NCI-H1417 treated with DMSO at 0.1 percent for 48 hours (cell line): ENCODE results near the gene SIRT4.
A peak's percentile ranks its signal among the peaks of the same experiment; 100 is the strongest.
"Not testable (repeated sequence)": the region's sequence is repeated elsewhere in the genome, so short reads cannot be mapped to it uniquely, and the experiment has no call there.

Experiments used
- DNase-seq: peaks from one replicate; lab custom pipeline; 2025; lab: John Stamatoyannopoulos, UW

SIRT4 gene

GRCh38 chr12:120301962-120302815, at the start of gene SIRT4:
SIRT4 (plus strand) TSS chr12:120302321; CDS start chr12:120303562, 1,241 bp downstream.
- peak; percentile 84 for DNase-seq

GRCh38 chr12:120253313-120253712, 48.8 kb upstream of the SIRT4 start:
- DNase-seq = not testable (repeated sequence)

- no peak for DNase-seq
Measured at GRCh38 chr12:120254809-120255208, 47.3 kb upstream of the SIRT4 start.

- DNase-seq = no peak
Measured at GRCh38 chr12:120257041-120257821, 44.9 kb upstream of the SIRT4 start.

GRCh38 chr12:120258323-120258896, 43.7 kb upstream of the SIRT4 start:
- DNase-seq = no peak

GRCh38 chr12:120259418-120260202, 42.5 kb upstream of the SIRT4 start:
- no peak for DNase-seq

GRCh38 chr12:120260607-120261006, 41.5 kb upstream of the SIRT4 start:
- no peak for DNase-seq

GRCh38 chr12:120261951-120262851, 39.9 kb upstream of the SIRT4 start:
- DNase-seq = no peak

- no peak for DNase-seq
Measured at GRCh38 chr12:120262852-120263747, 39.0 kb upstream of the SIRT4 start.

GRCh38 chr12:120263748-120264085, 38.4 kb upstream of the SIRT4 start:
- no peak for DNase-seq

GRCh38 chr12:120264086-120264903, 37.8 kb upstream of the SIRT4 start:
- DNase-seq = no peak

- DNase-seq = no peak
Measured at GRCh38 chr12:120264904-120265472, 37.1 kb upstream of the SIRT4 start.

- no peak for DNase-seq
Measured at GRCh38 chr12:120265473-120266179, 36.5 kb upstream of the SIRT4 start, which contains the start of gene PXN. PXN (minus strand) TSS chr12:120265730; CDS start chr12:120265629, 101 bp downstream.

GRCh38 chr12:120266180-120266870, 35.8 kb upstream of the SIRT4 start:
- no peak for DNase-seq

GRCh38 chr12:120267736-120268135, 34.4 kb upstream of the SIRT4 start:
- DNase-seq = no peak

GRCh38 chr12:120276734-120277133, 25.4 kb upstream of the SIRT4 start:
- no peak for DNase-seq
